Measurements from ENCODE around the gene TMC6.

DNA sequence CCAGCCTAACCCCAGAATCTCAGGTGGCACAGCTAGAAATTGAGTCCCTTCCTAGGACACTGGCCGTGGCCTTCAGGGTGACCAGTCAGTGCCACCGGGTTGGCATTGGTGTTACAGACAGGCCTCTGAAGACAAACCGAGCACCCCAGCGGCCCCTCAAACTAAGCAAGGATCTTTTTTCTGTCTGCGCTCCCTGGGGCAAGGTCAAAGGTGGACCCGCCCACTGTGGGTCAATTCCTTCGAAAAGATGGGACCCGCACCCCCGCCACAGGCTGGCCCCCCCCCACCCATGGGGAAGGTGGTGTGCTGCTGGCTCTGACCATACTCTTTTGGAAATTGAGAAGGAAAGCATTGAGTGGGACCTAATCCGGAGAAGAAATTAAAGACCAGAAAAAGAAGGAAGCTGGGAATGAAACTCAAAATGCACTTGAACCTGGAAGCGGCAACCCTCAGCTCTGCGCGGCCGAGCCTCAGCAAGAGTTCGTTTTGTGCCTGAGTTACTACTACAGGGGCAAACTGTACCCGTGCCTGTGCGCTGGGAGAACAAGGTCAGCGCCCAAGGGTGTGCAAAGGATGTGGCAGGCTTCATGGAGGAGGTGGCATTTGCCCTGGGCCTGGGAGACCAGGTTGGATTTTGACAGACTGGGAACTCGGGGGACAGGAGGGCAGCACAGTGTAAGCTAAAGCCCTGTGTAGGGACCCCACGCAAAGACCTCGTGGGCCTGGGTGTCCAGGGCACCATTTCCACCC is 20.4 kb downstream of the TMC6 start:
- TF ChIP-seq, protein P1, sequence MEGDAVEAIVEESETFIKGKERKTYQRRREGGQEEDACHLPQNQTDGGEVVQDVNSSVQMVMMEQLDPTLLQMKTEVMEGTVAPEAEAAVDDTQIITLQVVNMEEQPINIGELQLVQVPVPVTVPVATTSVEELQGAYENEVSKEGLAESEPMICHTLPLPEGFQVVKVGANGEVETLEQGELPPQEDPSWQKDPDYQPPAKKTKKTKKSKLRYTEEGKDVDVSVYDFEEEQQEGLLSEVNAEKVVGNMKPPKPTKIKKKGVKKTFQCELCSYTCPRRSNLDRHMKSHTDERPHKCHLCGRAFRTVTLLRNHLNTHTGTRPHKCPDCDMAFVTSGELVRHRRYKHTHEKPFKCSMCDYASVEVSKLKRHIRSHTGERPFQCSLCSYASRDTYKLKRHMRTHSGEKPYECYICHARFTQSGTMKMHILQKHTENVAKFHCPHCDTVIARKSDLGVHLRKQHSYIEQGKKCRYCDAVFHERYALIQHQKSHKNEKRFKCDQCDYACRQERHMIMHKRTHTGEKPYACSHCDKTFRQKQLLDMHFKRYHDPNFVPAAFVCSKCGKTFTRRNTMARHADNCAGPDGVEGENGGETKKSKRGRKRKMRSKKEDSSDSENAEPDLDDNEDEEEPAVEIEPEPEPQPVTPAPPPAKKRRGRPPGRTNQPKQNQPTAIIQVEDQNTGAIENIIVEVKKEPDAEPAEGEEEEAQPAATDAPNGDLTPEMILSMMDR (IDR thresholded peaks at IDR 0.05; ENCODE audit: insufficient read depth, low read depth, low read length), result no peak
- TF ChIP-seq EZH2 (IDR thresholded peaks at IDR 0.05; ENCODE audit: insufficient read depth, low read length), result no peak

Data from astrocyte (in vitro differentiated cells and primary cell).